Neural cell (in vitro differentiated cells): Measurements from ENCODE around the gene SPPL2A.

ENCODE experiments used
- EP300 ChIP-seq: fragments of 450-650 bp; conservative IDR thresholded peaks from 2 replicates; pipeline ENCODE4 v1.6.1; 2014; ENCODE audit warnings: antibody characterized with exemption, mild to moderate bottlenecking, moderate library complexity; ENCODE audit not compliant: poor library complexity, severe bottlenecking
- EZH2 ChIP-seq: fragments of 200-600, 300-800 bp; shearing (Covaris generic), sonication (generic); IDR thresholded peaks from 2 replicates; pipeline ENCODE4 v1.6.1; 2014; ENCODE audit warnings: antibody characterized with exemption, low read length, borderline replicate concordance, mild to moderate bottlenecking; ENCODE audit not compliant: insufficient read depth, poor library complexity, severe bottlenecking
- POLR2AphosphoS5 ChIP-seq: IDR thresholded peaks from 2 replicates; pipeline ENCODE4 v1.6.1; 2012
- TAF1 ChIP-seq: IDR thresholded peaks from 2 replicates; pipeline ENCODE4 v1.6.1; 2012; ENCODE audit warnings: low read depth
- TF ChIP-seq, protein P1 (sequence below): fragments of 450-650 bp; IDR thresholded peaks from 2 replicates; pipeline ENCODE4 v1.5.1; 2014; ENCODE audit warnings: antibody characterized with exemption, mild to moderate bottlenecking, moderate library complexity; ENCODE audit not compliant: poor library complexity, severe bottlenecking

DNA sequence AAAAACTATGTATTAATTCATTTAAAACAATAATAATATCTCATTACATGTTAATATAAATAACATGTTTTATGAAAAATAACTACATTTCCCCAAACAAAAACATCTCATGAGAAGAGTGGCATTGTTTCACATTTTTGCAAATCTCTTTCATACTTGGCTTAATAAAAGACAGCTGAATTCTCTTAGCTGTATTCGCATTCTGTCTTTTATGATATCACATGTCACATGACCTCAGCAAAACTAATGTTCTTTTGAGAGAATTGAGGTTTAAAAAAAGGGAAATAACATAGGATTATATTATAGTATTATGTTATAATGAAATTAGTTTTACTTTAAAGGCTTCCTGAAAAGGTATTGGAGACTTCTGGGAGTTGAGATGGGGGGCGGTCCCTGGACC lies 48.4 kb upstream of the SPPL2A start:
- TF ChIP-seq TAF1 (no peak), EP300 (no peak), POLR2AphosphoS5 (no peak), EZH2 (no peak)
- TF ChIP-seq, protein P1, sequence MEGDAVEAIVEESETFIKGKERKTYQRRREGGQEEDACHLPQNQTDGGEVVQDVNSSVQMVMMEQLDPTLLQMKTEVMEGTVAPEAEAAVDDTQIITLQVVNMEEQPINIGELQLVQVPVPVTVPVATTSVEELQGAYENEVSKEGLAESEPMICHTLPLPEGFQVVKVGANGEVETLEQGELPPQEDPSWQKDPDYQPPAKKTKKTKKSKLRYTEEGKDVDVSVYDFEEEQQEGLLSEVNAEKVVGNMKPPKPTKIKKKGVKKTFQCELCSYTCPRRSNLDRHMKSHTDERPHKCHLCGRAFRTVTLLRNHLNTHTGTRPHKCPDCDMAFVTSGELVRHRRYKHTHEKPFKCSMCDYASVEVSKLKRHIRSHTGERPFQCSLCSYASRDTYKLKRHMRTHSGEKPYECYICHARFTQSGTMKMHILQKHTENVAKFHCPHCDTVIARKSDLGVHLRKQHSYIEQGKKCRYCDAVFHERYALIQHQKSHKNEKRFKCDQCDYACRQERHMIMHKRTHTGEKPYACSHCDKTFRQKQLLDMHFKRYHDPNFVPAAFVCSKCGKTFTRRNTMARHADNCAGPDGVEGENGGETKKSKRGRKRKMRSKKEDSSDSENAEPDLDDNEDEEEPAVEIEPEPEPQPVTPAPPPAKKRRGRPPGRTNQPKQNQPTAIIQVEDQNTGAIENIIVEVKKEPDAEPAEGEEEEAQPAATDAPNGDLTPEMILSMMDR, result no peak
